Measurements from ENCODE around the gene IKZF3. TPM values are rescaled to one million over a fixed set of nuclear protein-coding genes. Genes with fewer than 3 reads are reported as not detected.
A peak's percentile ranks its signal among the peaks of the same experiment; 100 is the strongest.

The IKZF3 gene
- total and polyA plus RNA-seq, 4 experiments from 2014 or later = 3.2 to 118 (median 102) TPM

- CTCF ChIA-PET (ENCODE audit: partially characterized antibody) = interaction anchor here (0.9 to 1.4 kb wide), 3 partner anchors 19 to 88 kb away, joined by 3 to 6 read pairs (median 3); no protein-coding TSS in a partner anchor
- H3K9me3 Mint-ChIP-seq = no peaks in the 10 kb centered on the region
- Histone ChIP-seq H3K4me1 (ENCODE audit: insufficient read depth, low read length) (peaks cover 20% of the 10 kb centered on the region), H3K27ac (ENCODE audit: low read depth, low read length) (no peak overlapping the region), H3K9me3 (ENCODE audit: control insufficient read depth in 1 of 2, low read length in 2 of 2) (no peaks in the 10 kb centered on the region), H3K36me3 (ENCODE audit: insufficient read depth, low read length) (no peaks in the 10 kb centered on the region), H3K27me3 (ENCODE audit: insufficient read depth, low read length) (no peaks in the 10 kb centered on the region), H3K4me3 (ENCODE audit: low read length in 2 of 2) (no peak overlapping the region)
- POLR2A ChIA-PET (ENCODE audit: partially characterized antibody) = no interaction called here
- H3K27me3 Mint-ChIP-seq = no peaks in the 10 kb centered on the region
- peaks cover 8 to 32% (median 13%) of the 10 kb centered on the region in 4 donors for H3K4me1 Mint-ChIP-seq
- no peak overlapping the region for H3K27ac Mint-ChIP-seq
- intact Hi-C loops (cut with micrococcal nuclease) = no loop called here
- H3K4me3 Mint-ChIP-seq = no peak overlapping the region
- no peaks in the 10 kb centered on the region for H3K36me3 Mint-ChIP-seq
- no peak for DNase-seq
Measured at GRCh38 chr17:39709998-39710964, 153.8 kb downstream of the IKZF3 start.

GRCh38 chr17:39709319-39709997 is 154.7 kb downstream of the IKZF3 start:
- H3K4me1 ChIP-seq (ENCODE audit: insufficient read depth, low read length) = peaks cover 20% of the 10 kb centered on the region
- Mint-ChIP-seq H3K36me3 (no peaks in the 10 kb centered on the region), H3K4me3 (peak overlapping the region in 1 of 8 donors; percentile 29), H3K4me1 (peaks cover 8 to 32% (median 15%) of the 10 kb centered on the region in 4 donors), H3K9me3 (no peaks in the 10 kb centered on the region), H3K27me3 (no peaks in the 10 kb centered on the region), H3K27ac (peak overlapping the region in 3 of 7 donors; percentile 43 to 85 (median 84))
- ChIA-PET POLR2A (ENCODE audit: partially characterized antibody) (interaction anchor here (1.1 kb wide), 1 partner anchor 21 kb away, joined by 3 read pairs; the partner anchor contains the start of gene PGAP3), CTCF (ENCODE audit: partially characterized antibody) (no interaction called here)
- no peaks in the 10 kb centered on the region for H3K9me3 ChIP-seq (ENCODE audit: control insufficient read depth in 1 of 2, low read length in 2 of 2)
- DNase-seq = no peak
- H3K27ac ChIP-seq (ENCODE audit: low read depth, low read length) = no peak overlapping the region
- H3K4me3 ChIP-seq (ENCODE audit: low read length in 2 of 2) = no peak overlapping the region
- no peaks in the 10 kb centered on the region for H3K27me3 ChIP-seq (ENCODE audit: insufficient read depth, low read length)
- intact Hi-C loops (cut with micrococcal nuclease) = no loop called here
- no peaks in the 10 kb centered on the region for H3K36me3 ChIP-seq (ENCODE audit: insufficient read depth, low read length)

Small RNA genes within 50 kb of the gene (microRNA-seq; reads per million reads assigned to microRNA genes)
- gene MIR4728 (ENCODE audit: borderline microRNAs expressed, borderline number of aligned reads, borderline replicate concordance) = not detected

Other genes starting within 250 kb of the IKZF3 start
- gene PPP1R1B, start 237.4 kb downstream of the IKZF3 start, total RNA-seq = not detected
- not detected for gene PPP1R1B, start 237.4 kb downstream of the IKZF3 start, polyA plus RNA-seq
- 100 to 1,000 TPM; 105 to 110 TPM for gene STARD3, start 227.2 kb downstream of the IKZF3 start, total RNA-seq
- gene STARD3, start 227.2 kb downstream of the IKZF3 start, polyA plus RNA-seq = 10 to 100 TPM; 42.2 to 43.2 TPM
- gene TCAP, start 199.0 kb downstream of the IKZF3 start, total RNA-seq = 1 to 10 TPM; 5.9 to 6.3 TPM
- gene TCAP, start 199.0 kb downstream of the IKZF3 start, polyA plus RNA-seq = under 1 TPM in 1 of 2 donors, not detected in 1; 0.14 TPM
- gene PNMT, start 195.9 kb downstream of the IKZF3 start, total RNA-seq = under 1 TPM in 1 of 2 experiments, not detected in 1; 0.55 TPM
- gene PNMT, start 195.9 kb downstream of the IKZF3 start, polyA plus RNA-seq = not detected
- 10 to 100 TPM; 29.6 to 30.5 TPM for gene PGAP3, start 176.3 kb downstream of the IKZF3 start, total RNA-seq
- 10 to 100 TPM; 22.1 to 26.5 TPM for gene PGAP3, start 176.3 kb downstream of the IKZF3 start, polyA plus RNA-seq
- 1 to 10 TPM; 4.1 to 4.5 TPM for gene ERBB2, start 164.2 kb downstream of the IKZF3 start, total RNA-seq
- gene ERBB2, start 164.2 kb downstream of the IKZF3 start, polyA plus RNA-seq = under 1 TPM in 1 of 2 donors, not detected in 1; 0.55 TPM
- gene MIEN1, start 133.8 kb downstream of the IKZF3 start, total RNA-seq = 10 to 100 TPM; 35.8 TPM
- 10 to 100 TPM; 90.8 to 96.6 TPM for gene MIEN1, start 133.8 kb downstream of the IKZF3 start, polyA plus RNA-seq
- not detected for gene GRB7, start 126.4 kb downstream of the IKZF3 start, total RNA-seq
- gene GRB7, start 126.4 kb downstream of the IKZF3 start, polyA plus RNA-seq = not detected
- gene ZPBP2, start 3.9 kb upstream of the IKZF3 start, total RNA-seq = 1 to 10 TPM in 1 of 2 experiments, under 1 TPM in 1; 0.35 to 1.2 TPM
- gene ZPBP2, start 3.9 kb upstream of the IKZF3 start, polyA plus RNA-seq = under 1 TPM in 1 of 2 donors, not detected in 1; 0.25 TPM
- 10 to 100 TPM; 41.4 to 47.4 TPM for gene GSDMB, start 54.3 kb upstream of the IKZF3 start, total RNA-seq
- 1 to 10 TPM; 3.2 to 3.9 TPM for gene GSDMB, start 54.3 kb upstream of the IKZF3 start, polyA plus RNA-seq
- 10 to 100 TPM; 79.6 to 87.2 TPM for gene ORMDL3, start 63.3 kb upstream of the IKZF3 start, total RNA-seq
- 100 to 1,000 TPM in 1 of 2 donors, 10 to 100 TPM in 1; 90.4 to 161 TPM for gene ORMDL3, start 63.3 kb upstream of the IKZF3 start, polyA plus RNA-seq
- not detected for gene LRRC3C, start 63.4 kb upstream of the IKZF3 start, total RNA-seq
- gene LRRC3C, start 63.4 kb upstream of the IKZF3 start, polyA plus RNA-seq = not detected
- gene GSDMA, start 98.7 kb upstream of the IKZF3 start, total RNA-seq = under 1 TPM; 0.23 to 0.25 TPM
- 1 to 10 TPM in 1 of 2 donors, under 1 TPM in 1; 0.42 to 1.1 TPM for gene GSDMA, start 98.7 kb upstream of the IKZF3 start, polyA plus RNA-seq
- 10 to 100 TPM; 59.7 to 60.3 TPM for gene PSMD3, start 116.5 kb upstream of the IKZF3 start, total RNA-seq
- gene PSMD3, start 116.5 kb upstream of the IKZF3 start, polyA plus RNA-seq = 10 to 100 TPM; 44.6 to 47.9 TPM
- gene CSF3, start 151.1 kb upstream of the IKZF3 start, total RNA-seq = not detected
- not detected for gene CSF3, start 151.1 kb upstream of the IKZF3 start, polyA plus RNA-seq
- gene MED24, start 190.1 kb upstream of the IKZF3 start, total RNA-seq = 10 to 100 TPM; 81.1 to 93.0 TPM
- 10 to 100 TPM; 34.0 to 46.2 TPM for gene MED24, start 190.1 kb upstream of the IKZF3 start, polyA plus RNA-seq
- gene THRA, start 198.7 kb upstream of the IKZF3 start, total RNA-seq = 10 to 100 TPM; 35.9 to 41.3 TPM
- 10 to 100 TPM in 1 of 2 donors, 1 to 10 TPM in 1; 5.8 to 11.9 TPM for gene THRA, start 198.7 kb upstream of the IKZF3 start, polyA plus RNA-seq
- gene NR1D1, start 236.3 kb upstream of the IKZF3 start, total RNA-seq = 10 to 100 TPM; 14.8 to 15.1 TPM
- 10 to 100 TPM in 1 of 2 donors, 1 to 10 TPM in 1; 5.7 to 12.3 TPM for gene NR1D1, start 236.3 kb upstream of the IKZF3 start, polyA plus RNA-seq

Measured in CD4-positive, alpha-beta memory T cell (primary cell).